Neuron (in vitro differentiated cells): Measurements from ENCODE around the gene TCEAL3.
"Not testable (repeated sequence)": the region's sequence is repeated elsewhere in the genome, so short reads cannot be mapped to it uniquely, and the experiment has no call there.

ENCODE experiments used
- H2AFZ ChIP-seq: one replicate; pipeline ENCODE4 v1.6.1; 2013; ENCODE audit warnings: low read depth, mild to moderate bottlenecking, inconsistent platforms, low read length, moderate library complexity
- H3K27me3 ChIP-seq: one replicate; pipeline ENCODE4 v1.6.1; 2013; ENCODE audit warnings: low read length; ENCODE audit not compliant: insufficient read depth
- H3K36me3 ChIP-seq: one replicate; pipeline ENCODE4 v1.6.1; 2013; ENCODE audit warnings: low read length; ENCODE audit not compliant: insufficient read depth
- H3K4me1 ChIP-seq: one replicate; pipeline ENCODE4 v1.6.1; 2013; ENCODE audit warnings: low read length; ENCODE audit not compliant: insufficient read depth
- H3K4me3 ChIP-seq: 2 replicates; pipeline ENCODE4 v1.5.1; 2013; ENCODE audit warnings: mild to moderate bottlenecking, low read length, moderate library complexity
- H3K9me3 ChIP-seq: one replicate; pipeline ENCODE4 v1.6.1; 2013; ENCODE audit warnings: low read length

TCEAL3 gene

DNA sequence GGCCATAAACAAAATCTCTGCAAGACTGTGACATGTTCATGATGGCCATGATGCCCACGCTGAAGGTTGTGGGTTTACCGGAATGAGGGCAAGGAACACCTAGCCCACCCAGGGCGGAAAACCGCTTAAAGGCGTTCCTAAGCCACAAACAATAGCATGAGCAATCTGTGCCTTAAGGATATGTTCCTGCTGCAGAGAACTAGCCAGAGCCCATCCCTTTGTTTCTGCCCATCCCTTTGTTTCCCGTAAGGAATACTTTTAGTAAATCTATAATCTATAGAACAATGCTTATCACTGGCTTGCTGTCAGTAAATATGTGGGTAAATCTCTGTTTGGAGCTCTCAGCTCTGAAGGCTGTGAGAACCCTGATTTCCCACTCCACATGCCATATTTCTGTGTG, 12.6 kb upstream of the TCEAL3 start:
- not testable (repeated sequence) for H2AFZ ChIP-seq, H3K27me3 ChIP-seq, H3K9me3 ChIP-seq, H3K4me3 ChIP-seq, H3K36me3 ChIP-seq, H3K4me1 ChIP-seq

DNA sequence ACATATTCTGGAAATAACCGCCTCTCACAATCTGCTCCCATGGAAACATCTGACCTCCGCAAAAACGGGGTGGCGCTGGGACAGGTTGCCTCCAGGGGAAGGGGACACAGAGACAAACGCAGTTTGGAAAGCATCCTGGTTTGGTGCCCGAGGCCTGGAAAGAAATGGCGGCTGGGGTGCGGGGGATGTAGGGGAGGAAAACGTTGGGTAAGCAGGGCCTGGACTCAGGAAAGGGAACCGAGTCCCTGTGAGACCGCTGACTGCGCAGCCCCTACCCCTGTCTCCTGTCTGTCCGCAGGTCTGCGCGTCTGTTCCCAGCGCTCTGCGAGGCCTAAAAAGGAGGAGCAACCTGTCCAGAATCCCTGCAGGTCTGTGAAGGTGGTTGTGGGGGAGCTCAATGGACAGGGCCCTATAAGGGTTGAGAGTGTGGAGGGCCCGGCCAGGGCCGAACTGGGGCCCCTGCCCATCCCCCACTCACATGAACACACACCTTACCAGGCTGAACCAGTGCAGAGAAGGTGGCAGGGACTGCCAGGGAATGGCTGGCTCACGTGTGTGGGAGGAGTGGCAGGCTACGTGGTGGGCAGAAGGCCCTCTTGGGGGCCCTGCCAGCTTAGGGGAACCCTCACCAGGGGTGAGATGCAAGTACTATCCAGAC, 672 bp downstream of the TCEAL3 start:
- Histone ChIP-seq H3K4me1 (no peaks in the 10 kb centered on the region), H3K4me3 (no peak overlapping the region), H2AFZ (no peak overlapping the region), H3K27me3 (no peaks in the 10 kb centered on the region), H3K9me3 (no peaks in the 10 kb centered on the region), H3K36me3 (no peaks in the 10 kb centered on the region)

DNA sequence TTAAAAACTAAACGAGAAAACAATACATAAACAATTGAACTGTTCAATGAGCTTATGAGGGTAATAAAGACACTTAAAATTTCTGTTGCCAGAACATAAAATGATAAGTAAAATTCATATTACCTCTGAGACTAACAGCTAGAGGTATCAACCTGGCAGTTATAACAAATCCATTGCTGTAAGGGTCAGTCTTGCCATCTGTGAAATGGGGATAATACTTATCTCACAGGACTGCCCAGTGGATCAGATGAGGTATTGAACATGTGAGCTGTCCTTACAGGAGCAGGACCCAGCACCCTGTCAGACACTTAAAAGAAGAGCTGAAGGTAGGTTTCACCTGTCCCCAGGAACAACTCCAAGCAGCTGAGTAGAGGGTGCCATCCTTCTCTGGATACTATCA, 2.5 kb downstream of the TCEAL3 start:
- Histone ChIP-seq H3K4me3 (no peak overlapping the region), H3K4me1 (no peaks in the 10 kb centered on the region), H2AFZ (no peak overlapping the region), H3K27me3 (no peaks in the 10 kb centered on the region), H3K36me3 (no peaks in the 10 kb centered on the region), H3K9me3 (no peaks in the 10 kb centered on the region)

DNA sequence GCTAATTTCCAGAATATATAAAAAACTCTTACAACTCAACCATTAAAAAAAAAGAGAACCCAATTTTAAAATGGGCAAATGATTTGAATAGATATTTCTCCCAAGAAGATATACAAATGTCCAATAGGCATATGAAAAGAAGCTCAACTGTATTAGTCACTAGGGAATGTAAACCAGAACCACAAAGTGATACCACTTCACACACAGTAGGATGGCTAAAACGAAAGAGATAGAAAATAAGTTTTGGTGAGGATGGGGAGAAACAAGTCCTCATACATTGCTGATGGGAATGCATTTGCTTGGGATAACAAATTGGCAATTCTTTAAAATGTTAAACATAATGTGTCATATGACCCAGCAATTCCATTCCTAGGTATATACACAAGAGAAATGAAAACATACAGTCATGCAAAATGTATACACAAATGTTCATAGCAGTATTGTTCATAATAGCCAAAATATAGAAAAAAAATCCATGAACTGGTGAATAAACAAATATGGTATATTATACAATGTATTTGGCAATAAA, 5.7 kb downstream of the TCEAL3 start:
- Histone ChIP-seq H3K4me3 (no peak overlapping the region), H2AFZ (no peak overlapping the region), H3K4me1 (no peaks in the 10 kb centered on the region), H3K27me3 (no peaks in the 10 kb centered on the region), H3K36me3 (no peaks in the 10 kb centered on the region), H3K9me3 (no peaks in the 10 kb centered on the region)

DNA sequence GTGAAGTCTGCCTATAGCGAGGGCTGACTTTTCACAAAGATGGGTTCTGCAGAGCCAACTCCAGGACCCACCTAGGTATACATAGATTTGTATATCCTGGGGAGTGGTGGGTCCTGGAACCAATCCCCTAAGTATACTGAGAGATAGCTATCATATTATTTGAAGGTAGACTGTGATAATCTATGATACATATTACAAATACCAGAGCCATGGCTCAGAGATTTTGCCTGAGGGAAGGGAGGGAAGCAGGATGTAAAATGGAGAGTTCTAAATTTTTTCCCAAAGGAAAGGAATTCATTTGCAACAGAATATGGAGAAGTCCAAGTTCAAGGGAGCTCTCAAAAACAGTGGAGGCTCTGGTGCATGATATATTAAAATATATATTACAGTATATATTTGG, 7.2 kb downstream of the TCEAL3 start:
- H3K4me1 ChIP-seq: no peaks in the 10 kb centered on the region
- no peaks in the 10 kb centered on the region for H3K27me3 ChIP-seq
- no peaks in the 10 kb centered on the region for H3K9me3 ChIP-seq
- no peak overlapping the region for H2AFZ ChIP-seq
- H3K36me3 ChIP-seq: no peaks in the 10 kb centered on the region
- no peak overlapping the region for H3K4me3 ChIP-seq

DNA sequence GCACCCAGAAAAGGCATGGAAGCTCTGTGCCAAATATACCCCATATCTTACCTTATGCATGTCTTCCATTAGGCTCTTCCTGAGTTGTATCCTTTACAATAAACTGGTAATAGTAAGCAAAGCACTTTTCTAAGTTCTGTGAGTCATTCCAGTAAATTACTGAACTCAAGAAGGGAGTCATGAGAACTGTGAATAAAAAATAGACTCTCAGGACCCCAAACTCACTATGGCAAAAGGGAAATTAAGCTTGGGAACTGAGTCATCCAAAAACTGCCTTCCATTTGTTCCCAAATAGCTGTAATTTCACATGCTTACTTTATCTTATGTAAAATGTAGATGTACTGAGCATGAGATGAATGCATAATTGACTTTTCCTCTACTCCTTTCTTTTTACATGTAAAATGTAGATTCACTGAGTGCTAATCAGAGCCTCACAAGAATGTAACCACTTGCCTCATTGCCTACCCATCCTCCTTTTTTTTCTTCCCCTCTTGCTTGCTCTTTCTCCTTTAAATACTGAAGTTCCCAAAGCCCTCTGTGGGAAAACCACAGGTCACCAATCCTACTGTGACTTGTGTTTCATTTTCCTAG, 8.1 kb downstream of the TCEAL3 start:
- Histone ChIP-seq H3K4me1 (no peaks in the 10 kb centered on the region), H2AFZ (no peak overlapping the region), H3K4me3 (no peak overlapping the region), H3K27me3 (no peaks in the 10 kb centered on the region), H3K36me3 (no peaks in the 10 kb centered on the region), H3K9me3 (no peaks in the 10 kb centered on the region)

DNA sequence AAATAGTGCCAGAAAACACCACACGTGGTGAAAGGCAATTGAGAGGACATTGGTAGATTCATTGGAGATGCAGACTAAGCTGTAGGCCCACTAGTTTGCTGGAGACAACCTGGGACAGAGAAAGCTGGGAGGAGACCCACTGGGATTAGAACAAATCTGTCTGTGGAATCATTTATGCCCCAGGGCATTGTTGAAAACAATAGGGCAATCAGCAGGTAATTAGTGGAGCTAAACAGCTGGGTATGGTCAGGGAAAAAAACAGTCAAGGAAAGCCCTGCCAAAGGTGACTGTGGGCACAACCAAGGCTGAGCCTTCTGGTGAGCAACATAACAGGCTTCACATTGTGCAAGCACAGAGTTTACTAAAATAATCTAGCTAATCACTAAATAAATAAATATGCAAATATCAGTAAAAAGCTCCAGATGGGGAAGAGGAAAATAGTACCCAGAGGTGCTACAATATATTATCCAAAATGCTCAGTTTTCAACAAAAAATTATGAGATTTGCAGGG, 9.0 kb downstream of the TCEAL3 start:
- no peak overlapping the region for H3K4me3 ChIP-seq
- H3K9me3 ChIP-seq: no peaks in the 10 kb centered on the region
- H3K36me3 ChIP-seq: no peaks in the 10 kb centered on the region
- no peak overlapping the region for H2AFZ ChIP-seq
- H3K27me3 ChIP-seq: no peaks in the 10 kb centered on the region
- H3K4me1 ChIP-seq: no peaks in the 10 kb centered on the region

DNA sequence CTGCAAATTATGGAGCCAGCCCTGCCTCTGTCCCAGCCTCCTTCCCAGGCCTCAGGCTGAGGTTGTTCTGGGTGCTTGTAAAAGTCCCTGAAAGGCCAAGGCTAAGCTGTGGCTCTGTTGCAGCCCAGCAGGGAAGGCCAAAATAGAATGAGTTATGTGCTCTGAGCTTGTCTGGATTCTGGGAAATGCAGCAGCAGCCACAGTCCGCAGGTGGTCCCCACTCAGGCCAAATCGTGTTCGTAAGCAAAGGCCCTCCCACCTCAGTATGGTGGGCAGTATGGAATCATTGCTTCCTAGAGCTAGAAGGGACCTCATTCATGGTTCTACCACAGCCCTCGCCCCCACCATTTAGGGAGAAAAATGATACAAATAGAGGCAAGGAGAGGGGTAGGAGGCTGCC, 16.3 kb downstream of the TCEAL3 start:
- Histone ChIP-seq H2AFZ (no peak overlapping the region), H3K27me3 (no peaks in the 10 kb centered on the region), H3K4me3 (no peak overlapping the region), H3K9me3 (no peaks in the 10 kb centered on the region), H3K4me1 (peaks cover 10% of the 10 kb centered on the region), H3K36me3 (no peaks in the 10 kb centered on the region)

DNA sequence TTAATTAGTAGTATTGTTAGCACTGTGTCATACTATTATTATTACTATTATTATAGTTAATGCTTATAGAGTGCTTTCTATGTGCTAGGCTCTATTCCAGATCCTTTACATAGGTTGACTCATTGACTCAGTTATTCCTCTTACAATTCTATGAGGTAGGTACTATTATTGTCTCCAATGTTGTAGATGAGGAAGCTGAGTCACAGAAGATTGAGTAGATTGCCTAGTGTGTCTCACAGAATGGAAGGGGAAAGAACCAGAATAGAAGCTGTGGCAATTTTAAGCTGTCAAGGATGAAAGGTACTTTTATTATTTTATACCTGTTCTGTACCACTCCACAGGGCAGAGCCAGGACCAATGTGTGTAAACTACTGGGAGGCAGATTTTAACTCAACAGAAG, 19.1 kb downstream of the TCEAL3 start:
- H3K36me3 ChIP-seq: no peaks in the 10 kb centered on the region
- H3K4me1 ChIP-seq: peaks cover 14% of the 10 kb centered on the region
- no peak overlapping the region for H2AFZ ChIP-seq
- no peaks in the 10 kb centered on the region for H3K9me3 ChIP-seq
- H3K27me3 ChIP-seq: no peaks in the 10 kb centered on the region
- no peak overlapping the region for H3K4me3 ChIP-seq

DNA sequence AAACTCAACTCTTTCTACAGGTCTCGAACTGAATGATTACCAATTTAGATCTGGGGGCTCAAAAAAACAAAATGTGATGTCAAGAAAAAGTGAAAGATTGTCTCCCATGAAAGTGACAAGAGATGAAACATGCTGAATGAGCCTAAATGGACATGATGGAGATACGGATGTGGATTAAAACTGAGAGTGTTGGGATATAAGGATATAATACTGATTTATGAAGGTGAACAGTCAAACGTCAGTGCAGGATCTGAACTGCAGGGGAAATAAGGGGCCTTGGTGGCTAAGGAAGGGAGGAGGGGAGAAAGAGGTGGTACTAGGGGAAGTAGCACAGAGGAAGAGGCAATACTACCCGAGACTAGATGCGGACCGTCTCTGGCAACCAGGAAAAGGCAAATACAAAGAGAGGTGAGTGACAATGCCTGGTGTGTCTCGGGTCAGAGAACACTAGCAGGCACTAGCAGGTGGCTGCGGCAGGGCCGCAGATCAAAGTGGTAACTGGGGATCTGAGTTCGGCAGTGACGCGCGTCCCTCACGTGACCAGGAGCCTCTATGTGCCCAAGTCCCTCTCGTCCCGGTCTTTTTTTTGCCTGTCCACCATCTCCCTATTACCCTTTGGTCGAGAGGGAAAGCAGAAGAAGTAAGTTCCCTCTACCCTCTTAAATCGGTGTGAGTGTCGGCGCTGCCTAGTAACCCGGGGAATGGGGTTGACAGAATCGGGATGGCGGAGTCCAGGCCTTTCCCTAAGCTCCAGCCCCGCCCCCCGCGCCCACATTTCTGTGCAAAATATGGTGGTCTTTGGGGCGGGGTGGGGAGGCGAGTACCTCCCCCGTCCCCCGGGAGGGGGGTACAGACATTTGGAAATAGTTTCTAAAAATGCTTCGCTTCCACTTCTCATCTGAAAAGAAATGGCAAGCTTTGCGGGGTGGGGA, 20.9 kb downstream of the TCEAL3 start, which contains the start of gene TCEAL1:
TSS of gene TCEAL1 (plus strand) at position 590 of the 932 bp plus-strand sequence. CDS start 942 bp downstream, outside the sequence.
- Histone ChIP-seq H3K36me3 (no peaks in the 10 kb centered on the region), H3K27me3 (no peaks in the 10 kb centered on the region), H3K4me1 (peaks cover 11% of the 10 kb centered on the region), H2AFZ (peak within 1 kb of the TSS; percentile 89), H3K9me3 (no peaks in the 10 kb centered on the region), H3K4me3 (peak within 1 kb of the TSS; percentile 61)

DNA sequence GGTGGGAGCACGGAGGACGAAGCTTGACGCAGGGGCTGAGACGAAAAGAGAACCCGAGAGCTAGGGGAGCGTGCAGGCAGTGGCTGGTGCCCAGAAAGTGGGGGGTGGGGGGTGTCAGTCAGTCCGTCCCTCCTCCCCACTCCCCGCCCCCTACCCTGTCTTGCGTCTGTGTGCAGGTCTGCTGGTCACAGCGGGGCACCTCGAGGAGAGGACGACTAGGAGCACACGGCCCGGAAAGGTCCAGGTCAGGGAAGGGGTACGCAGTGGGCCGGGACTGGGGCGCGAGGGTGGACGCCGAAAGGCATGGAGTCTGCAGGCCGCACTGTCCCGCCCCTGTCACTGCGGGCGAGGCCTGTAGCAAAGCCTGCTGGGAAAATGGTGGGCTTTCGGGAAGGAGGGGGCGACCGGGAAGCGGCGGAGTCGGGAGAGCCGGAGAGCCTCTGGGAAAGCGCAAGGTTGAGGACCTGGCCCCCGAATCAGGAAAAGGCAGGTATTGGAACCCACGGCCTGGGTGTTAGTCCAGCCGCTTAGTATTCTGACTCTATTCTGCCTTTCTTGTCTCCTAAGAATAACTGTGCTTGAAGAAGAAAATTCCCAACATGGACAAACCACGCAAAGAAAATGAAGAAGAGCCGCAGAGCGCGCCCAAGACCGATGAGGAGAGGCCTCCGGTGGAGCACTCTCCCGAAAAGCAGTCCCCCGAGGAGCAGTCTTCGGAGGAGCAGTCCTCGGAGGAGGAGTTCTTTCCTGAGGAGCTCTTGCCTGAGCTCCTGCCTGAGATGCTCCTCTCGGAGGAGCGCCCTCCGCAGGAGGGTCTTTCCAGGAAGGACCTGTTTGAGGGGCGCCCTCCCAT, 21.8 kb downstream of the TCEAL3 start:
- Histone ChIP-seq H3K36me3 (no peaks in the 10 kb centered on the region), H2AFZ (peak overlapping the region; percentile 89), H3K4me3 (peak overlapping the region; percentile 61), H3K27me3 (no peaks in the 10 kb centered on the region), H3K9me3 (no peaks in the 10 kb centered on the region), H3K4me1 (peaks cover 4% of the 10 kb centered on the region)

DNA sequence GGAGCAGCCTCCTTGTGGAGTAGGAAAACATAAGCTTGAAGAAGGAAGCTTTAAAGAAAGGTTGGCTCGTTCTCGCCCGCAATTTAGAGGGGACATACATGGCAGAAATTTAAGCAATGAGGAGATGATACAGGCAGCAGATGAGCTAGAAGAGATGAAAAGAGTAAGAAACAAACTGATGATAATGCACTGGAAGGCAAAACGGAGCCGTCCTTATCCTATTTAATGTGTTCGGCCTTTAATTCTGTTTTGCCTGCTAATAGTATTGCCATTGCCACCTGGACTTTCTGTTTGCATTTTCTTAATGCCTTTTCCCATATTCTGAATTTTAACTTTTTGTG, 22.4 kb downstream of the TCEAL3 start:
- no peaks in the 10 kb centered on the region for H3K9me3 ChIP-seq
- peak overlapping the region; percentile 61 for H3K4me3 ChIP-seq
- H3K4me1 ChIP-seq: peaks cover 4% of the 10 kb centered on the region
- H3K36me3 ChIP-seq: no peaks in the 10 kb centered on the region
- H2AFZ ChIP-seq: peak overlapping the region; percentile 89
- no peaks in the 10 kb centered on the region for H3K27me3 ChIP-seq
